HEK293T (cell line): Measurements from ENCODE around the gene ZNF227.

ENCODE experiments used
- ARNT ChIP-seq: fragments of 450-650 bp; IDR thresholded peaks from 2 replicates; pipeline ENCODE4 v1.6.1; 2017; ENCODE audit warnings: mild to moderate bottlenecking
- BHLHE40 ChIP-seq: fragments of 450-650 bp; IDR thresholded peaks from 2 replicates; pipeline ENCODE4 v1.6.1; 2016; ENCODE audit warnings: mild to moderate bottlenecking, moderate library complexity, borderline replicate concordance
- ELF4 ChIP-seq: fragments of 450-650 bp; IDR thresholded peaks from 2 replicates; pipeline ENCODE4 v1.6.1; 2017; ENCODE audit warnings: antibody characterized with exemption
- FOXA1 ChIP-seq: fragments of 450-650 bp; IDR thresholded peaks from 2 replicates; pipeline ENCODE4 v1.6.1; 2016; ENCODE audit warnings: mild to moderate bottlenecking
- FOXK2 ChIP-seq: fragments of 450-650 bp; IDR thresholded peaks from 2 replicates; pipeline ENCODE4 v1.6.1; 2016; ENCODE audit warnings: mild to moderate bottlenecking
- HDGF ChIP-seq: fragments of 450-650 bp; IDR thresholded peaks from 2 replicates; pipeline ENCODE4 v1.6.1; 2017; ENCODE audit warnings: antibody characterized with exemption, borderline replicate concordance
- LEF1 ChIP-seq: fragments of 450-650 bp; IDR thresholded peaks from 2 replicates; pipeline ENCODE4 v1.6.1; 2017; ENCODE audit warnings: mild to moderate bottlenecking, borderline replicate concordance
- NFRKB ChIP-seq: fragments of 450-650 bp; IDR thresholded peaks from 2 replicates; pipeline ENCODE4 v1.6.1; 2016; ENCODE audit warnings: mild to moderate bottlenecking, moderate library complexity
- SP1 ChIP-seq: fragments of 450-650 bp; IDR thresholded peaks from 2 replicates; pipeline ENCODE4 v1.6.1; 2017
- TARDBP ChIP-seq: fragments of 450-650 bp; IDR thresholded peaks from 2 replicates; pipeline ENCODE4 v1.6.1; 2016
- ZNF384 ChIP-seq: fragments of 450-650 bp; IDR thresholded peaks from 2 replicates; pipeline ENCODE4 v1.6.1; 2016
- TF ChIP-seq, protein P1 (sequence below): fragments of 450-650 bp; IDR thresholded peaks from 2 replicates; pipeline ENCODE4 v1.6.1; 2016

- TF ChIP-seq, protein P1, sequence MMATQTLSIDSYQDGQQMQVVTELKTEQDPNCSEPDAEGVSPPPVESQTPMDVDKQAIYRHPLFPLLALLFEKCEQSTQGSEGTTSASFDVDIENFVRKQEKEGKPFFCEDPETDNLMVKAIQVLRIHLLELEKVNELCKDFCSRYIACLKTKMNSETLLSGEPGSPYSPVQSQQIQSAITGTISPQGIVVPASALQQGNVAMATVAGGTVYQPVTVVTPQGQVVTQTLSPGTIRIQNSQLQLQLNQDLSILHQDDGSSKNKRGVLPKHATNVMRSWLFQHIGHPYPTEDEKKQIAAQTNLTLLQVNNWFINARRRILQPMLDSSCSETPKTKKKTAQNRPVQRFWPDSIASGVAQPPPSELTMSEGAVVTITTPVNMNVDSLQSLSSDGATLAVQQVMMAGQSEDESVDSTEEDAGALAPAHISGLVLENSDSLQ, result no peak
- TF ChIP-seq SP1 (no peak), FOXK2 (no peak), HDGF (no peak), NFRKB (no peak), ZNF384 (no peak), FOXA1 (no peak), LEF1 (no peak), ELF4 (peak; percentile 83), ARNT (no peak), TARDBP (no peak), BHLHE40 (no peak)
Observed at GRCh38 chr19:44207126-44207803, 5.1 kb upstream of the ZNF227 start.
